ENCODE results near the gene BTBD19. TPM values are rescaled to one million over a fixed set of nuclear protein-coding genes. Genes with fewer than 3 reads are reported as not detected.

BTBD19 gene
- total and polyA plus RNA-seq, 9 of the 15 experiments (the other 6 are each of a cell fraction or from before 2014, with no cell fraction given) = 0.22 to 2.0 (median 0.95) TPM

DNA sequence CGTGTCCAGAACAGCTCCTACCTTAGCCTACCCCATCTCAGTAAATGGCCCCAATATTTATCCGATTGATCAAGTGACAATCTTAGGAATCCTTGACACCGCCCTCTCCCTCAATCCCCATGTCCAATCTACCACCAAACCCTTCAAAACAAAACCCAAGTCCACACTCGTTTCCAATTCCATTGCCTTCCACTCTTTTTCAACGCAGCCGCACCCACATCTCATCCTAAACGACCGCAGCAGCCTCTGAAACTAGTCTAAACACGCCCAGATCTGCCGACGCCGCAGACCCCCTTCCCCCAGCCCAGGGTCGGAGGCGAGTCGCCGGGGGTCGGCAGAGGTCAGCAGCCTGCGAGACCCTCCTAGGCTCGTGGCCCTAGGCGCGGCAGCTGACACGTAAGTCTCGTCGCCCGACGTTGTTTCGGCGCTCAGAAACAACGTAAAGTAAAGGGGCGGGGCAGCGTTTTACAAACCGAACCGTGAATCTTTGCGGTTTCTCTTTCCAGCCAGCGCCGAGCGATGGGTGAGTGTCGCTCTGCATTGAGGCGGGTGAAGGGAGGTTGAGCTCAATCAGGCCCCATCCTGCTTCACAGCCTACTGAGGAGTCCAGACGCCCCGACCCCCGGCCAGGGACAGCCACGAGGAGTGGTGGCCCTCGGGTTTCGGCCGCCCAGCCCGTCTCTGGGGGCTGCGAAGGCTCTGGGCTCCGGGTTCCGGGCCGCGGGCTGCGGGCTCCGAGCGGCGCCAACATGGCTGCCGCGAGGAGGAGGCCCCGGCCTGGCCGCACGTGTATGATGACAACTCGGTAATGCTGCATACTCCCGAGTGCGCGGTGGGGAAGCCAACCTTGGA, 33.0 kb upstream of the BTBD19 start, which contains the start of gene RPS8 (continued):
- TF ChIP-seq ZNF408 (CRISPR knock-in tag; IDR thresholded peaks at IDR 0.05; ENCODE audit: low read depth) = no peak
- TF ChIP-seq CBFA2T2 (conservative IDR thresholded peaks at IDR 0.05) = peak; percentile 23; the same call in 1 of the 2 replicates
- TF ChIP-seq STAT5B (CRISPR knock-in tag; IDR thresholded peaks at IDR 0.05) = no peak
- peak; percentile 21 to 79; a peak in 2 of 4 replicates for TF ChIP-seq SIN3A (IDR thresholded peaks at IDR 0.05; ENCODE audit: borderline replicate concordance in 2 of 2, control insufficient read depth in 1 of 2, low read depth in 2 of 2, low read length in 2 of 2)
- TF ChIP-seq, protein P1, sequence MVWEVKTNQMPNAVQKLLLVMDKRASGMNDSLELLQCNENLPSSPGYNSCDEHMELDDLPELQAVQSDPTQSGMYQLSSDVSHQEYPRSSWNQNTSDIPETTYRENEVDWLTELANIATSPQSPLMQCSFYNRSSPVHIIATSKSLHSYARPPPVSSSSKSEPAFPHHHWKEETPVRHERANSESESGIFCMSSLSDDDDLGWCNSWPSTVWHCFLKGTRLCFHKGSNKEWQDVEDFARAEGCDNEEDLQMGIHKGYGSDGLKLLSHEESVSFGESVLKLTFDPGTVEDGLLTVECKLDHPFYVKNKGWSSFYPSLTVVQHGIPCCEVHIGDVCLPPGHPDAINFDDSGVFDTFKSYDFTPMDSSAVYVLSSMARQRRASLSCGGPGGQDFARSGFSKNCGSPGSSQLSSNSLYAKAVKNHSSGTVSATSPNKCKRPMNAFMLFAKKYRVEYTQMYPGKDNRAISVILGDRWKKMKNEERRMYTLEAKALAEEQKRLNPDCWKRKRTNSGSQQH (CRISPR knock-in tag; IDR thresholded peaks at IDR 0.05) = peak; percentile 94
- no peak for TF ChIP-seq CCNT2 (IDR thresholded peaks at IDR 0.05; ENCODE audit: borderline replicate concordance, extremely low read depth, insufficient read length, low read depth, low read length)
- peak; percentile 46 for TF ChIP-seq CBFA2T3 (IDR thresholded peaks at IDR 0.05)
- TF ChIP-seq EP300 (IDR thresholded peaks at IDR 0.05; ENCODE audit: low read length) = peak; percentile 44; the same call in 1 of the 2 replicates
- TF ChIP-seq FOXK1 (CRISPR knock-in tag; IDR thresholded peaks at IDR 0.05; ENCODE audit: borderline replicate concordance) = peak; percentile 96
- TF ChIP-seq FOXA3 (CRISPR knock-in tag; conservative IDR thresholded peaks at IDR 0.05 in 1 of 2, IDR thresholded peaks at IDR 0.05 in 1 of 2) = peak in 1 of 2 experiments; percentile 74; a peak in 3 of 4 replicates
- peak; percentile 91 for TF ChIP-seq POLR2AphosphoS2 (IDR thresholded peaks at IDR 0.05; ENCODE audit: low read length)
- TF ChIP-seq ZNF75A (CRISPR knock-in tag; IDR thresholded peaks at IDR 0.05) = 0 out of 2 replicates have a peak, but pooled peaks have one; percentile 10
- TF ChIP-seq ELF4 (CRISPR knock-in tag; IDR thresholded peaks at IDR 0.05) = peak; percentile 97
- no peak for TF ChIP-seq TCF7L2 (IDR thresholded peaks at IDR 0.05; ENCODE audit: low read depth, low read length)
- TF ChIP-seq, protein P2, sequence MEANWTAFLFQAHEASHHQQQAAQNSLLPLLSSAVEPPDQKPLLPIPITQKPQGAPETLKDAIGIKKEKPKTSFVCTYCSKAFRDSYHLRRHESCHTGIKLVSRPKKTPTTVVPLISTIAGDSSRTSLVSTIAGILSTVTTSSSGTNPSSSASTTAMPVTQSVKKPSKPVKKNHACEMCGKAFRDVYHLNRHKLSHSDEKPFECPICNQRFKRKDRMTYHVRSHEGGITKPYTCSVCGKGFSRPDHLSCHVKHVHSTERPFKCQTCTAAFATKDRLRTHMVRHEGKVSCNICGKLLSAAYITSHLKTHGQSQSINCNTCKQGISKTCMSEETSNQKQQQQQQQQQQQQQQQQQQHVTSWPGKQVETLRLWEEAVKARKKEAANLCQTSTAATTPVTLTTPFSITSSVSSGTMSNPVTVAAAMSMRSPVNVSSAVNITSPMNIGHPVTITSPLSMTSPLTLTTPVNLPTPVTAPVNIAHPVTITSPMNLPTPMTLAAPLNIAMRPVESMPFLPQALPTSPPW (CRISPR knock-in tag; IDR thresholded peaks at IDR 0.05) = peak; percentile 56; the same call in 1 of the 2 replicates
- TF ChIP-seq, protein P3, sequence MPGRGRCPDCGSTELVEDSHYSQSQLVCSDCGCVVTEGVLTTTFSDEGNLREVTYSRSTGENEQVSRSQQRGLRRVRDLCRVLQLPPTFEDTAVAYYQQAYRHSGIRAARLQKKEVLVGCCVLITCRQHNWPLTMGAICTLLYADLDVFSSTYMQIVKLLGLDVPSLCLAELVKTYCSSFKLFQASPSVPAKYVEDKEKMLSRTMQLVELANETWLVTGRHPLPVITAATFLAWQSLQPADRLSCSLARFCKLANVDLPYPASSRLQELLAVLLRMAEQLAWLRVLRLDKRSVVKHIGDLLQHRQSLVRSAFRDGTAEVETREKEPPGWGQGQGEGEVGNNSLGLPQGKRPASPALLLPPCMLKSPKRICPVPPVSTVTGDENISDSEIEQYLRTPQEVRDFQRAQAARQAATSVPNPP (IDR thresholded peaks at IDR 0.05; ENCODE audit: borderline replicate concordance, insufficient read depth, insufficient read length) = no peak
- TF ChIP-seq ZNF23 (CRISPR knock-in tag; IDR thresholded peaks at IDR 0.05) = no peak
- 0 out of 2 replicates have a peak, but pooled peaks have one; percentile 50 for TF ChIP-seq ATF2 (CRISPR knock-in tag; IDR thresholded peaks at IDR 0.05)
- peak; percentile 39; the same call in 1 of the 2 replicates for TF ChIP-seq MTA2 (IDR thresholded peaks at IDR 0.05; ENCODE audit: low read depth)
- TF ChIP-seq RBBP5 (IDR thresholded peaks at IDR 0.05; ENCODE audit: borderline replicate concordance, insufficient read depth, low read length, poor library complexity, severe bottlenecking) = peak; percentile 100

All from K562 (cell line).